Heart left ventricle (tissue), 16 donors: ENCODE measurements around the gene TNFSF11. TPM values are rescaled to one million over a fixed set of nuclear protein-coding genes. Genes with fewer than 3 reads are reported as not detected.
A peak's percentile ranks its signal among the peaks of the same experiment; 100 is the strongest.

Experiments used
- ATAC-seq, 4 donors: fragments of 200-7000 bp; cut with Tn5 transposase; one replicate each; pipeline ENCODE4 v1.9.1; 2020 to 2022; ENCODE audit warnings: moderate library complexity in 4 of 4, mild to moderate bottlenecking in 3 of 4, moderate number of reproducible peaks in 1 of 4
- DNase-seq, 5 donors: peaks; one replicate each; pipeline ENCODE4 v3.0.0-alpha.2; 2020
- H3K27ac ChIP-seq, 12 donors: fragments of 200-600 bp; sonication (generic) in 4 of 12; one replicate each; pipeline versions ENCODE4 v1.5.0 to v1.8.0; 2016 to 2022; ENCODE audit warnings: mild to moderate bottlenecking in 2 of 12
- H3K27me3 ChIP-seq, 9 donors: fragments of 200-600 bp; sonication (generic) in 2 of 9; one replicate each; pipeline versions ENCODE4 v1.5.1 to v1.8.0; 2016 to 2022; ENCODE audit warnings: mild to moderate bottlenecking in 3 of 9
- H3K36me3 ChIP-seq, 9 donors: fragments of 200-600 bp; sonication (generic) in 2 of 9; one replicate each; pipeline versions ENCODE4 v1.5.0 to v1.8.0; 2018 to 2022; ENCODE audit warnings: mild to moderate bottlenecking in 2 of 9
- H3K4me1 ChIP-seq, 12 donors: fragments of 200-600 bp; sonication (generic) in 4 of 12; one replicate each; pipeline versions ENCODE4 v1.5.0 to v1.8.0; 2016 to 2022; ENCODE audit warnings: mild to moderate bottlenecking in 3 of 12
- H3K4me3 ChIP-seq, 12 donors: fragments of 200-600 bp; sonication (generic) in 4 of 12; one replicate each; pipeline versions ENCODE4 v1.5.0 to v1.8.0; 2017 to 2022; ENCODE audit warnings: mild to moderate bottlenecking in 9 of 12, moderate library complexity in 4 of 12
- H3K9me3 ChIP-seq, 12 donors: fragments of 200-600 bp; sonication (generic) in 4 of 12; one replicate each; pipeline versions ENCODE4 v1.5.0 to v1.8.0; 2016 to 2022; ENCODE audit warnings: mild to moderate bottlenecking in 1 of 12
- POLR2A ChIP-seq, 2 donors: fragments of 450-650 bp; IDR thresholded peaks; one replicate each; pipeline ENCODE4 v1.6.1; 2017; ENCODE audit warnings: antibody characterized with exemption in 2 of 2, mild to moderate bottlenecking in 2 of 2, moderate library complexity in 2 of 2
- WGBS, 4 donors: extraction: QIAGEN DNeasy Blood & Tissue Kit in 2 of 4; methylation state at CpG; one replicate each; pipeline versions ENCODE4 v1.1.5 to v1.1.7; 2013 to 2018; 5-methylcytosine and 5-hydroxymethylcytosine counted together
- intact Hi-C, 10 donors: fragments of 100-400 bp; cut with DNase I; formaldehyde crosslinking; loops; one replicate each; pipeline versions ENCODE4 v1.11.1 to v1.14.2; 2022
- polyA plus RNA-seq, 2 donors: library from polyadenylated mRNA; stranded (reverse); fragments of 200-250 nt; gene quantifications; one replicate each; pipeline ENCODE4 v1.2.3, GENCODE V29; 2013
- total RNA-seq, 9 donors: library from RNA; depleted of rRNA in 2 of 9; stranded (reverse); fragments of >200 nt in 2 of 9; fragmentation: NEBNext Ultra II Directional in 3 of 9; extraction: Animal tissue kit (Norgen Biotek cat#: 25700) in 3 of 9; gene quantifications; one replicate each; pipeline versions ENCODE4 v1.1.0 to v1.2.4, GENCODE V29; 2016 to 2023
- TF ChIP-seq, protein P1 (sequence below), 12 donors: fragments of 200-600 bp; sonication (generic) in 4 of 12; IDR thresholded peaks; one replicate each; pipeline versions ENCODE4 v1.5.0 to v1.8.0; 2018 to 2022; ENCODE audit warnings: antibody characterized with exemption in 12 of 12, mild to moderate bottlenecking in 5 of 12
- donor health status: ischemic (EF 13 %, LVEDD 7.1; RV severe dilation, severe dysfunction).
- donor health status: healthy with polysubstance abuse.
- donor health status: DM: no; HTN: yes; CAD: no.
- donor health status: DM: no; HTN: no; CAD: no.
- donor health status: ischemic (EF 25% LVEDD 6.9; RV normal size, moderate dysfunction).
- donor health status: ischemic (EF 25% LVEDD 5.7; RV mildly dilated, moderate dysfunction).
- donor health status: healthy.
- donor health status: DM: yes; HTN: yes; CAD: no.
- donor health status: ischemic (EF 35%, LVEDD 5.7; RV mildly dilated, moderate dysfunction).
- donor health status: nonischemic (EF 11% LVEDD 7.7; RV severe dilation, severe dysfunction).
- donor health status: DM: yes; HTN: yes; CAD: no.
- donor health status: PGD.
- donor health status: ischemic (EF 29% LVEDD 5.4; RV normal size, mild dysfunction).
- donor health status: nonischemic (EF 23%, LVEDD 6.1; RV moderate dilation, normal function).

The TNFSF11 gene
- total and polyA plus RNA-seq, 11 donors = not detected

DNA sequence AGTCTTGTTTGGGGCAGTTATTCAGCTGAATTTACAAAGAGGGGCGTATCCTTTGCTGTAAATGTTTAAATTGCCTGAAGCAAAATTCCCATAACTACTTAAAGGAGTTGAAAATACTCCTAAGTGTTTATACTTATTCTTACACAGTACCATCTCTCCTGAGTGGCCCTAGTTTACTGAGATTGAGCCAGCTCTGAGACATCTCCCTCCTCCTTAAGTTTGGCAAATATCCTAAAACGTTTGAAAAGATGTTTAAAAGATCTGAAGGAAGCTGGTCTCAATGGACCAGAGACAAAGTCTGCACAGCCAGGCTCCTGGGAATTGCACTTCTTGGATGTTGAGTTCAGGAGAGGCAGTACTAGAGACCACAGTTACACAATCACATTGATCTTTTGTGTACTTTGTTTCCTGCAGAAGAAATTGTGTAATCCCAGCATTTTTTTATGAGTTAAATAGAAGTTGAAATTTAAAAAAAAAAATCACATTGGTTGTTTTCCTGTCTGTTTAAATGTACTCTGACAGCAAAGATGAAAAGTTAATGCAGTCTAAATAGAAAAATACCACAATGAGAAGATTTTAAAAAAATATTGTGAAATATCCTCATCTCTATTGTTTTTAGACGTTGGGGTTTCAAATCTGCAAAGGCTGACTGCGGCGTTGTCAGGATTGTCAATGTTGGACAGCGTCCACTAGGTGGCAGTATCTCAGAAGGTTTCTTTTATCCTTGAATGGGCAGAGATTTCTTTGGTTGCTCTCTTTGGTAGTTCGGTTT, 20.7 kb downstream of the TNFSF11 start:
- Histone ChIP-seq H3K36me3 (no peaks in the 10 kb centered on the region), H3K4me3 (no peak overlapping the region), H3K9me3 (no peaks in the 10 kb centered on the region), H3K4me1 (no peaks in the 10 kb centered on the region), H3K27me3 (peaks cover 0 to 30% (median 2%) of the 10 kb centered on the region in 9 donors), H3K27ac (no peak overlapping the region)
- DNase-seq (peak in 3 of 5 donors; percentile 23 to 37 (median 30)), ATAC-seq (peak in 2 of 4 donors; percentile 50 to 63)
- intact Hi-C loops = loop anchor here in 9 of 10 donors (5.0 to 10.0 kb wide), 8 partner anchors 220 to 1280 kb away; partner anchors contain the start of genes CCDC122 (in 3 of the 9) and LACC1 (in 3 of the 9)
- TF ChIP-seq, protein P1, sequence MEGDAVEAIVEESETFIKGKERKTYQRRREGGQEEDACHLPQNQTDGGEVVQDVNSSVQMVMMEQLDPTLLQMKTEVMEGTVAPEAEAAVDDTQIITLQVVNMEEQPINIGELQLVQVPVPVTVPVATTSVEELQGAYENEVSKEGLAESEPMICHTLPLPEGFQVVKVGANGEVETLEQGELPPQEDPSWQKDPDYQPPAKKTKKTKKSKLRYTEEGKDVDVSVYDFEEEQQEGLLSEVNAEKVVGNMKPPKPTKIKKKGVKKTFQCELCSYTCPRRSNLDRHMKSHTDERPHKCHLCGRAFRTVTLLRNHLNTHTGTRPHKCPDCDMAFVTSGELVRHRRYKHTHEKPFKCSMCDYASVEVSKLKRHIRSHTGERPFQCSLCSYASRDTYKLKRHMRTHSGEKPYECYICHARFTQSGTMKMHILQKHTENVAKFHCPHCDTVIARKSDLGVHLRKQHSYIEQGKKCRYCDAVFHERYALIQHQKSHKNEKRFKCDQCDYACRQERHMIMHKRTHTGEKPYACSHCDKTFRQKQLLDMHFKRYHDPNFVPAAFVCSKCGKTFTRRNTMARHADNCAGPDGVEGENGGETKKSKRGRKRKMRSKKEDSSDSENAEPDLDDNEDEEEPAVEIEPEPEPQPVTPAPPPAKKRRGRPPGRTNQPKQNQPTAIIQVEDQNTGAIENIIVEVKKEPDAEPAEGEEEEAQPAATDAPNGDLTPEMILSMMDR (IDR thresholded peaks at IDR 0.05) = peak; percentile 78 to 89 (median 85)
- TF ChIP-seq POLR2A (IDR thresholded peaks at IDR 0.05) = no peak
- whole genome bisulfite sequencing, 4 donors = 7 to 14% (median 10%) methylated on average over 7 of the region's 7 CpGs

DNA sequence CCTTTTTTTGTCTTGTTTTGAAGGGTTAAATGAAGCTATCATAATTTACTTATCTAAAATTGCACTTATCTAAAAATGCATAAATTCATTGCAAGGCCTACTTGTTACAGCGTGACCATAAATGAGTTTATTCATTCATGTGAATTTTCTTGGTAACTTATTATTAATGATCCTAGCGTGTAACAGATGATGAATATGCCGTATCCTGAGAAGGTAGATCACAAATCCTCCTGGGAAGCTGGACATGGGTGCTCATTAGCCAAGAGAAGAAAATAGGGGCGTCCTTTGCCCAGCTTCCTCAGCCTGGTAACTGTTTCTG, 21.3 kb downstream of the TNFSF11 start:
- Histone ChIP-seq H3K4me3 (no peak overlapping the region), H3K4me1 (no peaks in the 10 kb centered on the region), H3K27me3 (peaks cover 0 to 26% (median 2%) of the 10 kb centered on the region in 9 donors), H3K9me3 (no peaks in the 10 kb centered on the region), H3K36me3 (no peaks in the 10 kb centered on the region), H3K27ac (no peak overlapping the region)
- no peak for TF ChIP-seq POLR2A (IDR thresholded peaks at IDR 0.05)
- TF ChIP-seq, protein P1 (IDR thresholded peaks at IDR 0.05) = peak in 1 of 12 donors; percentile 15
- no peak for ATAC-seq
- intact Hi-C loops = loop anchor here in 9 of 10 donors (5.0 to 10.0 kb wide), 7 partner anchors 220 to 1280 kb away; partner anchors contain the start of genes CCDC122 (in 3 of the 9) and LACC1 (in 3 of the 9)
- no peak for DNase-seq
- WGBS, 4 donors = 61 to 74% (median 66%) methylated on average over 4 of the region's 4 CpGs

DNA sequence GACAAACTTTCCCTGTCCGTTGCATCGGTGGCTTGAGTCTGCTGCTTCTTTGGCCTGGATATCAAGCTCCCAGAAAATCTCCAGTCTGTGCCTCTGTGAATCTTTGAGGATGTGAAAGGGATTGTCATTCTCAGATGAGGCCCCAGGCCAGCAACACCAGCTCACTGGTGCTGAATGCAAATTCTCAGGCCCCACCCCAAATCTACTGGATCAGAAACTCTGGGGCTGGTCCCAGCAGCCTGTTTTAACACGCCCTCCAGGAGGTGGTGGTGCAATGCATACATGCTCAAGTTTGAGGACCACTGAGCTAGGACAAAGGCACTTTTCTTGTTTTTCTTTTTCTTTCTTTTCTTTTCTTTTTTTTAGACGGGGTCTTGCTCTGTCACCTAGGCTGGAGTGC, 23.6 kb downstream of the TNFSF11 start:
- TF ChIP-seq, protein P1 (IDR thresholded peaks at IDR 0.05) = no peak
- TF ChIP-seq POLR2A (IDR thresholded peaks at IDR 0.05) = no peak
- no peaks in the 10 kb centered on the region for H3K36me3 ChIP-seq
- ATAC-seq (no peak), DNase-seq (no peak)
- no peaks in the 10 kb centered on the region for H3K9me3 ChIP-seq
- no peak overlapping the region for H3K27ac ChIP-seq
- intact Hi-C loops = loop anchor here in 9 of 10 donors (5.0 to 10.0 kb wide), 7 partner anchors 217 to 1277 kb away; partner anchors contain the start of genes CCDC122 (in 3 of the 9) and LACC1 (in 3 of the 9)
- H3K4me1 ChIP-seq = no peaks in the 10 kb centered on the region
- 80 to 86% (median 83%) methylated on average over 4 of the region's 4 CpGs for WGBS, 4 donors
- no peak overlapping the region for H3K4me3 ChIP-seq
- peaks cover 0 to 11% (median 2%) of the 10 kb centered on the region in 9 donors for H3K27me3 ChIP-seq

DNA sequence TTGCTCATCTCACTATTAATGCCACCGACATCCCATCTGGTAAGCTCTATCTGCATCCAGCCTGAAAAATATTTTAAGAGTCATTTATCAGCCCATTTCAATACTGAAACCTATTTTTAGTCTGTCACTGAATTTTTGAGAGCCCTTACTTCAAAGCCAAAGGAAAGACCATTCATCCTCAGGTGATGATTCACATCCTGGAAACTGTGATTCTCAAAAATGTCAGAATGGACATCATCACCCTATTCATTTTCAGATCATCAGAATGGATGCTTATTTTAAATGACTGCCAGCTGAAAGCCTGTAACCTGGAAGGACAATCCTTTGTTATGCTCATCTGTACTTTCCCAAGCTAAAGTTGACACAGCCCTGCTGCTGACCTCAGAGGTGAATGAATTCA, 27.0 kb downstream of the TNFSF11 start:
- WGBS, 4 donors = 30 to 43% (median 36%) methylated on average over 1 of the region's 1 CpG
- ATAC-seq = no peak

More for the DNA sequence above, 27.0 kb downstream of the TNFSF11 start:
- Histone ChIP-seq H3K4me3 (no peak overlapping the region), H3K36me3 (no peaks in the 10 kb centered on the region), H3K9me3 (no peaks in the 10 kb centered on the region), H3K27ac (no peak overlapping the region), H3K27me3 (peaks cover 0 to 8% (median 0%) of the 10 kb centered on the region in 9 donors), H3K4me1 (no peaks in the 10 kb centered on the region)
- intact Hi-C loops = no loop called here
- DNase-seq = no peak
- no peak for TF ChIP-seq POLR2A (IDR thresholded peaks at IDR 0.05)
- TF ChIP-seq, protein P1 (IDR thresholded peaks at IDR 0.05) = no peak
